HG03280 (cell line): ENCODE data around the gene NEDD4.
"Not testable (repeated sequence)": the region's sequence is repeated elsewhere in the genome, so short reads cannot be mapped to it uniquely, and the experiment has no call there.

Experiments
- ATAC-seq: cut with Tn5 transposase; IDR thresholded peaks from one replicate; pipeline ENCODE4 v1.9.1; 2021; ENCODE audit warnings: mild to moderate bottlenecking, moderate library complexity; ENCODE audit not compliant: unreplicated experiment

Gene NEDD4

GRCh38 chr15:55785593-55785992 lies 207.8 kb downstream of the NEDD4 start:
- not testable (repeated sequence) for ATAC-seq

DNA sequence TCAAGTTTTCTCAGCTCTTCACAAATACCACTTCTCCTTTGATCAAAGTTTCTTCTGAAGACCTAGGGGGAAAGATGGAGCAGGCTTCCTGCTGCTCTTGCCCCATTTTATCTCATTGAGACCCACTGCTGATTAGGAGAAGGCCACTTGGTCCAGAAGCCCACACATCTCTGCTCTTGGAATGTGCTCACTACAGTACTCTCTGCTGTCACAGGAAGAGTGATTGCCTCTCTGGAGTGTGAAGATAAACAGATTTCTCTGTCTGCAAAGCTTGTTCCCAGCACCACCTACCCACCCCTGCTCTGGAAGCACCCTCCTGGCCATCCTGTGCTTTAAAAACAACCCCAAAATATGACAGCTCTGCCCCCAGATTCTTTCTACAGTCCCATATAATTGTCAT lies 209.1 kb downstream of the NEDD4 start:
- no peak for ATAC-seq

GRCh38 chr15:55782901-55783300 lies 210.5 kb downstream of the NEDD4 start:
- no peak for ATAC-seq

GRCh38 chr15:55780292-55780691 lies 213.1 kb downstream of the NEDD4 start:
- ATAC-seq = no peak

- ATAC-seq = no peak
Observed at GRCh38 chr15:55778932-55779331, 214.5 kb downstream of the NEDD4 start.
